Liver (tissue), 9 donors: ENCODE data around the gene CFAP410. TPM values are rescaled to one million over a fixed set of nuclear protein-coding genes. Genes with fewer than 3 reads are reported as not detected.

Experiments
- DNase-seq: peaks from one replicate; pipeline ENCODE4 v3.0.0-alpha.2; 2017; ENCODE audit warnings: low spot score
- H3K27ac ChIP-seq, 2 donors: one replicate each; pipeline ENCODE4 v1.7.0; 2013; ENCODE audit warnings: inconsistent platforms in 2 of 2, low read length in 2 of 2, control low read depth in 1 of 2, low read depth in 1 of 2, mild to moderate bottlenecking in 1 of 2
- H3K27me3 ChIP-seq, 4 donors: one replicate each; pipeline versions ENCODE4 v1.6.1 to v1.7.0; 2013; ENCODE audit warnings: low read length in 3 of 4, inconsistent platforms in 1 of 4, mild to moderate bottlenecking in 1 of 4, moderate library complexity in 1 of 4; ENCODE audit not compliant: control insufficient read depth in 4 of 4, insufficient read depth in 4 of 4
- H3K36me3 ChIP-seq, 4 donors: one replicate each; pipeline versions ENCODE4 v1.6.1 to v1.7.0; 2013; ENCODE audit warnings: low read length in 3 of 4, mild to moderate bottlenecking in 3 of 4, low read depth in 1 of 4, moderate library complexity in 1 of 4; ENCODE audit not compliant: control insufficient read depth in 4 of 4, insufficient read depth in 3 of 4
- H3K4me1 ChIP-seq, 4 donors: one replicate each; pipeline versions ENCODE4 v1.6.1 to v1.7.0; 2013; ENCODE audit warnings: low read length in 3 of 4, mild to moderate bottlenecking in 3 of 4, moderate library complexity in 1 of 4; ENCODE audit not compliant: control insufficient read depth in 4 of 4, insufficient read depth in 4 of 4
- H3K4me3 ChIP-seq, 3 donors: one replicate each; pipeline versions ENCODE4 v1.6.1 to v1.7.0; 2013; ENCODE audit warnings: low read length in 3 of 3, control low read depth in 1 of 3, low read depth in 1 of 3, mild to moderate bottlenecking in 1 of 3
- H3K9ac ChIP-seq, 2 donors: one replicate each; pipeline ENCODE4 v1.7.0; 2013; ENCODE audit warnings: low read length in 2 of 2, mild to moderate bottlenecking in 2 of 2, moderate library complexity in 2 of 2, control low read depth in 1 of 2, low read depth in 1 of 2
- H3K9me3 ChIP-seq, 4 donors: one replicate each; pipeline versions ENCODE4 v1.6.1 to v1.7.0; 2013; ENCODE audit warnings: low read length in 3 of 4; ENCODE audit not compliant: control insufficient read depth in 4 of 4
- FOXA1 ChIP-seq: IDR thresholded peaks from 2 replicates; pipeline ENCODE4 v1.6.1; 2016; ENCODE audit warnings: antibody characterized with exemption
- GABPA ChIP-seq, 2 donors: IDR thresholded peaks in 1 of 2; conservative IDR thresholded peaks in 1 of 2; 2 replicates each; pipeline ENCODE4 v1.6.1; 2016; ENCODE audit warnings: antibody characterized with exemption in 2 of 2, mild to moderate bottlenecking in 1 of 2, moderate library complexity in 1 of 2
- HNF4A ChIP-seq, 2 donors: conservative IDR thresholded peaks; 2 replicates each; pipeline ENCODE4 v1.6.1; 2016; ENCODE audit warnings: antibody characterized with exemption in 2 of 2, mild to moderate bottlenecking in 2 of 2
- HNF4G ChIP-seq: IDR thresholded peaks from 2 replicates; pipeline ENCODE4 v1.6.1; 2016; ENCODE audit warnings: antibody characterized with exemption
- JUND ChIP-seq, 2 donors: IDR thresholded peaks; 2 replicates each; pipeline ENCODE4 v1.6.1; 2016; ENCODE audit warnings: antibody characterized with exemption in 2 of 2
- WGBS: extraction: QIAGEN DNeasy Blood & Tissue Kit; methylation state at CpG from one replicate; pipeline ENCODE4 v1.1.7; 2013; 5-methylcytosine and 5-hydroxymethylcytosine counted together
- polyA plus RNA-seq, 2 donors: library from polyadenylated mRNA; stranded (reverse) in 1 of 2; unstranded in 1 of 2; fragments of 200-250 nt in 1 of 2; fragments of >200 nt in 1 of 2; fragmentation: Nextera tagmentation in 1 of 2; extraction: Ambion mirVana in 1 of 2; gene quantifications; one replicate each; pipeline versions ENCODE4 v1.2.1 to v1.2.3, GENCODE V29; 2013 to 2015
- total RNA-seq, 2 donors: library from RNA; depleted of rRNA; stranded (reverse); fragments of >200 nt; gene quantifications; one replicate each; pipeline ENCODE4 v1.2.3, GENCODE V29; 2014
- TF ChIP-seq, protein P1 (sequence below): IDR thresholded peaks from 2 replicates; pipeline ENCODE4 v1.6.1; 2016; ENCODE audit warnings: antibody characterized with exemption
- TF ChIP-seq, protein P2 (sequence below): IDR thresholded peaks from 2 replicates; pipeline ENCODE4 v1.6.1; 2016; ENCODE audit warnings: antibody characterized with exemption, mild to moderate bottlenecking
- donor health status: healthy.
- donor health status: healthy.
- donor health status: healthy.
- donor health status: healthy.
- donor health status: healthy.

Gene CFAP410
- total and polyA plus RNA-seq, 4 donors: 7.9 to 16.3 (median 12.3) TPM

DNA sequence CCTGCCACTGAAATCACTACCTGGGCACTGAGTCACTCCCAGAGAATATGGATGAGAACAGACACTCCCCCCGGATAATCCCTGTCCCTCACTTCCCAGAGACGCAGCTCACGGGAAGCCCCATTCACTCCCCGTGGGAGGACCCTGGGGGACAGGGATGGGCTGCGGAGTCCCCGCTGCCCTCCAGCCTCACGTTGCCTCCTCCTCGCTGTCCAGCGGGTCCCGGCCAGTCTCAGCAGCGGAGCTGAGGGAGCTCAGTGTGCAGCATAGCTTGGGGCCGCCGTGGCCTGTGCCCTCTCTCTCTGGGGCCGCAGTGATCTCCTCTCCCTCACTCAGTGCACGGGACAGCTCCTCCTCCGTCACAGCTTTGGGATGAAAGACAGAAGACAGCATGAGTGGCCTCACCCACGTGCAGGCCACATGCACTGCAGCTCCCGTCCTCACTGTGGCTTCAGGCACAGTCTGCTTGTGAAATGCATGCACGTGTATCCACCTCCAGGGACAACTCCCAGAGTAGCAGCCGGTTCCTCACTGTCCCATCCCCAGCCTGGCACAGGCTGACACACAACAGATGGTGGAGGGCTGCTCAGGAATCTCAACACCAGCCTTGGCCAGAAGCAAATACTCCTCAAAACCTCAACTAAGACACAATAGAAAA lies 7.4 kb downstream of the CFAP410 start:
- H3K36me3 ChIP-seq: peaks cover 4 to 27% (median 8%) of the 10 kb centered on the region in 4 donors
- no peaks in the 10 kb centered on the region for H3K4me1 ChIP-seq
- no peak overlapping the region for H3K4me3 ChIP-seq
- no peak for DNase-seq
- H3K9ac ChIP-seq: no peak overlapping the region
- H3K9me3 ChIP-seq: no peaks in the 10 kb centered on the region
- WGBS: 87% methylated on average over 20 of the region's 20 CpGs
- no peaks in the 10 kb centered on the region for H3K27me3 ChIP-seq
- TF ChIP-seq, protein P1, sequence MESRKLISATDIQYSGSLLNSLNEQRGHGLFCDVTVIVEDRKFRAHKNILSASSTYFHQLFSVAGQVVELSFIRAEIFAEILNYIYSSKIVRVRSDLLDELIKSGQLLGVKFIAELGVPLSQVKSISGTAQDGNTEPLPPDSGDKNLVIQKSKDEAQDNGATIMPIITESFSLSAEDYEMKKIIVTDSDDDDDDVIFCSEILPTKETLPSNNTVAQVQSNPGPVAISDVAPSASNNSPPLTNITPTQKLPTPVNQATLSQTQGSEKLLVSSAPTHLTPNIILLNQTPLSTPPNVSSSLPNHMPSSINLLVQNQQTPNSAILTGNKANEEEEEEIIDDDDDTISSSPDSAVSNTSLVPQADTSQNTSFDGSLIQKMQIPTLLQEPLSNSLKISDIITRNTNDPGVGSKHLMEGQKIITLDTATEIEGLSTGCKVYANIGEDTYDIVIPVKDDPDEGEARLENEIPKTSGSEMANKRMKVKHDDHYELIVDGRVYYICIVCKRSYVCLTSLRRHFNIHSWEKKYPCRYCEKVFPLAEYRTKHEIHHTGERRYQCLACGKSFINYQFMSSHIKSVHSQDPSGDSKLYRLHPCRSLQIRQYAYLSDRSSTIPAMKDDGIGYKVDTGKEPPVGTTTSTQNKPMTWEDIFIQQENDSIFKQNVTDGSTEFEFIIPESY: no peak
- no peak overlapping the region for H3K27ac ChIP-seq

DNA sequence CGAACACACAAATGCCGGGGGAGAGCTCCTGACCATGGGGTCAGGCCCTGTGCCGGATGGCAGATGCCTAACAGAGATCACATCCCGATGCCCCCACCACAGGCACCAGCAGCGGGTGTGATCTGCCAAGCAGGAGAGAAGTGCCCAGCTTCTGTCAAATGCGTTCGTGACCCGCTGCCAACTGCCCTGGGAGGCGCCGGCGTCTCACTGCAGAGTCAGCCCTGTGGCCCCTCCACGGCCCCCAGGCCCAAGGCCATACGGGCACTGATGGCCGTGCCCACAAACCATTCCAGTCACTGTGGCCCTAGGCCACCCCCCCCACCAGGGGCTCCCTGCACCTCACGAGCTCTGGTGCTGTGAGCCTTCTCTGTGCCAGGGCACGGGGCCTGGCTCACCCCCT lies 8.0 kb downstream of the CFAP410 start:
- no peaks in the 10 kb centered on the region for H3K4me1 ChIP-seq
- no peak for TF ChIP-seq JUND (IDR thresholded peaks at IDR 0.05)
- H3K27ac ChIP-seq: no peak overlapping the region
- DNase-seq: no peak
- no peaks in the 10 kb centered on the region for H3K27me3 ChIP-seq
- no peak overlapping the region for H3K9ac ChIP-seq
- WGBS: 92% methylated on average over 16 of the region's 16 CpGs
- H3K4me3 ChIP-seq: no peak overlapping the region
- no peaks in the 10 kb centered on the region for H3K9me3 ChIP-seq
- H3K36me3 ChIP-seq: peaks cover 4 to 25% (median 9%) of the 10 kb centered on the region in 4 donors

DNA sequence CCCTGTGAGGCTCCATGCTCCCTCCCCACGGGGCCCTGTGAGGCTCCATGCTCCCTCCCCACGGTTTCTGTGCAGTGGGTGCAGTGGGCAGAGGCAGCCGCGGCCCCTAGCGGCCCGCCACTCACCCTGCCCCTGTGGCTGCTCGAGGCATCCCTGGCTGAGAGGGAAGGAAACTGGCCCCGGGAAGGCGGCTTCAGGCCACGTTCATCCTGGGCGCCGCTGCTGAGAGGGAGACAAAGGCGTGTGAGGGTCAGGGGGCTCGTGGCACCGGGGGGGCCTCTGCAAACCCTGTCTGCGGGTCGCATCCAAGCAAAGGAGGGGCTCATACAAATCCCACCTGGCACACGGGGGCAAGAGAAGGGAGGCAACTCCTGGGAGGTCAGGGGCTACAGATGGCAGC lies 8.5 kb downstream of the CFAP410 start:
- Histone ChIP-seq H3K27me3 (no peaks in the 10 kb centered on the region), H3K9me3 (no peaks in the 10 kb centered on the region), H3K36me3 (peaks cover 4 to 27% (median 9%) of the 10 kb centered on the region in 4 donors), H3K4me3 (no peak overlapping the region), H3K9ac (no peak overlapping the region), H3K4me1 (no peaks in the 10 kb centered on the region), H3K27ac (no peak overlapping the region)
- WGBS: 93% methylated on average over 18 of the region's 18 CpGs
- no peak for TF ChIP-seq HNF4G
- TF ChIP-seq JUND (IDR thresholded peaks at IDR 0.05): no peak
- TF ChIP-seq GABPA (IDR thresholded peaks at IDR 0.05 in 1 of 2, conservative IDR thresholded peaks at IDR 0.05 in 1 of 2): no peak
- TF ChIP-seq HNF4A (conservative IDR thresholded peaks at IDR 0.05): no peak
- TF ChIP-seq FOXA1: no peak
- TF ChIP-seq, protein P2, sequence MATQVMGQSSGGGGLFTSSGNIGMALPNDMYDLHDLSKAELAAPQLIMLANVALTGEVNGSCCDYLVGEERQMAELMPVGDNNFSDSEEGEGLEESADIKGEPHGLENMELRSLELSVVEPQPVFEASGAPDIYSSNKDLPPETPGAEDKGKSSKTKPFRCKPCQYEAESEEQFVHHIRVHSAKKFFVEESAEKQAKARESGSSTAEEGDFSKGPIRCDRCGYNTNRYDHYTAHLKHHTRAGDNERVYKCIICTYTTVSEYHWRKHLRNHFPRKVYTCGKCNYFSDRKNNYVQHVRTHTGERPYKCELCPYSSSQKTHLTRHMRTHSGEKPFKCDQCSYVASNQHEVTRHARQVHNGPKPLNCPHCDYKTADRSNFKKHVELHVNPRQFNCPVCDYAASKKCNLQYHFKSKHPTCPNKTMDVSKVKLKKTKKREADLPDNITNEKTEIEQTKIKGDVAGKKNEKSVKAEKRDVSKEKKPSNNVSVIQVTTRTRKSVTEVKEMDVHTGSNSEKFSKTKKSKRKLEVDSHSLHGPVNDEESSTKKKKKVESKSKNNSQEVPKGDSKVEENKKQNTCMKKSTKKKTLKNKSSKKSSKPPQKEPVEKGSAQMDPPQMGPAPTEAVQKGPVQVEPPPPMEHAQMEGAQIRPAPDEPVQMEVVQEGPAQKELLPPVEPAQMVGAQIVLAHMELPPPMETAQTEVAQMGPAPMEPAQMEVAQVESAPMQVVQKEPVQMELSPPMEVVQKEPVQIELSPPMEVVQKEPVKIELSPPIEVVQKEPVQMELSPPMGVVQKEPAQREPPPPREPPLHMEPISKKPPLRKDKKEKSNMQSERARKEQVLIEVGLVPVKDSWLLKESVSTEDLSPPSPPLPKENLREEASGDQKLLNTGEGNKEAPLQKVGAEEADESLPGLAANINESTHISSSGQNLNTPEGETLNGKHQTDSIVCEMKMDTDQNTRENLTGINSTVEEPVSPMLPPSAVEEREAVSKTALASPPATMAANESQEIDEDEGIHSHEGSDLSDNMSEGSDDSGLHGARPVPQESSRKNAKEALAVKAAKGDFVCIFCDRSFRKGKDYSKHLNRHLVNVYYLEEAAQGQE: no peak
- DNase-seq: no peak
